GM12865 (cell line): Measurements from ENCODE around the gene ORM1.
A peak's percentile ranks its signal among the peaks of the same experiment; 100 is the strongest.

Experiments
- DNase-seq: peaks from one replicate; pipeline ENCODE4 v3.0.0; 2010; ENCODE audit warnings: low read depth
- H3K4me3 ChIP-seq: 2 replicates; pipeline ENCODE4 v1.5.1; 2011; ENCODE audit warnings: mild to moderate bottlenecking, low read depth, low read length, control low read depth
- TF ChIP-seq, protein P1 (sequence below): IDR thresholded peaks from 2 replicates; pipeline ENCODE4 v1.5.1; 2011; ENCODE audit warnings: low read length, control low read depth, low read depth, inconsistent platforms; ENCODE audit not compliant: insufficient read depth; ENCODE audit errors: missing control alignments

ORM1 gene

DNA sequence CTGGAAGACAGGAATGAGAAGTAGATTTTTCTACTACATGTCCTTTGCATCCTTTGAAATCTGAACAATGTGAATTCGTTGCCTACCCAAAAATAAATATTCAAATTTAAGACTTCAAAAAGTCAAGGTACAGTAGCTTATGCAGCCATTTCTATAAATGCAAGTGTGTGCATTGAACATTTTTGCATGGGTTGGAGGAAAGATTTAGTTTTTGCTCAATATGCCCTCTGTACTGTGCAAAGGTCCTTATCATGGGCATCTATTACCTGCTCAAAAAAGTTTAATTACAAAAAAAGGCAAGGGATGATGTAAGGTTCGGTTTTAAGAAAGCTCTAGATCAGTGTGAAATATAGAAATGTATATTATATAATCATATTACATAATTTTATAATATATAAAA is 42.3 kb downstream of the ORM1 start:
- TF ChIP-seq, protein P1, sequence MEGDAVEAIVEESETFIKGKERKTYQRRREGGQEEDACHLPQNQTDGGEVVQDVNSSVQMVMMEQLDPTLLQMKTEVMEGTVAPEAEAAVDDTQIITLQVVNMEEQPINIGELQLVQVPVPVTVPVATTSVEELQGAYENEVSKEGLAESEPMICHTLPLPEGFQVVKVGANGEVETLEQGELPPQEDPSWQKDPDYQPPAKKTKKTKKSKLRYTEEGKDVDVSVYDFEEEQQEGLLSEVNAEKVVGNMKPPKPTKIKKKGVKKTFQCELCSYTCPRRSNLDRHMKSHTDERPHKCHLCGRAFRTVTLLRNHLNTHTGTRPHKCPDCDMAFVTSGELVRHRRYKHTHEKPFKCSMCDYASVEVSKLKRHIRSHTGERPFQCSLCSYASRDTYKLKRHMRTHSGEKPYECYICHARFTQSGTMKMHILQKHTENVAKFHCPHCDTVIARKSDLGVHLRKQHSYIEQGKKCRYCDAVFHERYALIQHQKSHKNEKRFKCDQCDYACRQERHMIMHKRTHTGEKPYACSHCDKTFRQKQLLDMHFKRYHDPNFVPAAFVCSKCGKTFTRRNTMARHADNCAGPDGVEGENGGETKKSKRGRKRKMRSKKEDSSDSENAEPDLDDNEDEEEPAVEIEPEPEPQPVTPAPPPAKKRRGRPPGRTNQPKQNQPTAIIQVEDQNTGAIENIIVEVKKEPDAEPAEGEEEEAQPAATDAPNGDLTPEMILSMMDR = no peak
- no peak overlapping the region for H3K4me3 ChIP-seq
- DNase-seq = no peak

DNA sequence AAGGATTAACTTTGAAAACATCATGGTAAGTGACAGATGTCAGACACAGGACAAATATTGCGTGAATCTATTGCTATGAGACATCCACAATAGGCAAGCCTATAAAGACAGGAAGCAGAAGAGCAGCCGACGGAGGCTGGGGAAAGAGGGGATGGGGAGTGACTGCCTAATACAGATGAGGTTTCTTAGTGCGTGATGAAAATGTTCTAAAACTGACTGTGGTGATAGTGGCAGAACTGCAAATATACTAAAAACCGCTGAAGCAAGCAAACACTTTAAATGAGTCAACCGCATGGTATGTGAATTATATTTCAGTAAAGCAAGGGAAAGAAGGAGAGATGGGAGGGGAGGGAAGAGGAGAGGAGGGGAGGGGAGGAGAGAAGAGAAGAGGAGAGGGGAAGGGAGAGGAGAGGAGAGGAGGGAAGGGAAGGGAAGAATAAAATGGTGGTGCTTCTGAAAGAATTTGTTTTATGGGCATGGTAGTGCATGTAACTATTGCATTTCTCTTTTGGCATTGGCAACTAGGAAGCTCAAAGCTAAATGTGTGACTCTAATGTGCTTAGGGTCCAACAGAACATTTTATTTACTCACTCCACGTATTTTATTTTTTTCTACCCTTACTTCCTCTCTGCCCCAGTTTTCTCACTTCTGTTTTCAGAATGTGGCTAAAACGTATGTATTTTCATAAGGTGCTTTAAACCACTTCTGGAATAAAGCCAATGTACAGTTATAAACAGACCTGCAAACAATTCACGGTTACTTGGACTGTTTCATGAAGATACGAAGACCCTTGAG is 43.6 kb downstream of the ORM1 start:
- TF ChIP-seq, protein P1 = no peak
- DNase-seq = peak; percentile 77
- peak overlapping the region; percentile 47 for H3K4me3 ChIP-seq

DNA sequence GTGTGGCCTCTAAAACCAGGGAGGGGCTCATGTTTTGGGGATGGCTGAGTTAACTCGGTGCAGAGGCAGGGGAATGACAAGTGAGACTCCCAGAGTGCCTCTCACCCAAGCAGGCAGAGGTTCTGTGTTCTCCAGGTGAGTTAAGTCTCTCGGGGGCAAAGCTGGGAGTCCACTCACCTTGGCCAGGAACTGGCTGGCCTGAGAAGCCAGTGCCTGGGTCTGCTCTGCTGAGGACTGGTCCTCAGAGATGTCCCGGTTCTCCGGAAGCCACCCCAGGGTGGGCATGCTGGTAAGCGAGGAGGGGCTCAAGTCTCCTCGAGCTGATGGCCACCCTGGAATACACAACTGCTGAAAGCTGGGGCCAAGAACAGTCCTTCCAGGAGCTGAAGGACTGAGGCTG is 44.5 kb downstream of the ORM1 start:
- TF ChIP-seq, protein P1 = no peak
- no peak for DNase-seq
- H3K4me3 ChIP-seq = peak overlapping the region; percentile 47

DNA sequence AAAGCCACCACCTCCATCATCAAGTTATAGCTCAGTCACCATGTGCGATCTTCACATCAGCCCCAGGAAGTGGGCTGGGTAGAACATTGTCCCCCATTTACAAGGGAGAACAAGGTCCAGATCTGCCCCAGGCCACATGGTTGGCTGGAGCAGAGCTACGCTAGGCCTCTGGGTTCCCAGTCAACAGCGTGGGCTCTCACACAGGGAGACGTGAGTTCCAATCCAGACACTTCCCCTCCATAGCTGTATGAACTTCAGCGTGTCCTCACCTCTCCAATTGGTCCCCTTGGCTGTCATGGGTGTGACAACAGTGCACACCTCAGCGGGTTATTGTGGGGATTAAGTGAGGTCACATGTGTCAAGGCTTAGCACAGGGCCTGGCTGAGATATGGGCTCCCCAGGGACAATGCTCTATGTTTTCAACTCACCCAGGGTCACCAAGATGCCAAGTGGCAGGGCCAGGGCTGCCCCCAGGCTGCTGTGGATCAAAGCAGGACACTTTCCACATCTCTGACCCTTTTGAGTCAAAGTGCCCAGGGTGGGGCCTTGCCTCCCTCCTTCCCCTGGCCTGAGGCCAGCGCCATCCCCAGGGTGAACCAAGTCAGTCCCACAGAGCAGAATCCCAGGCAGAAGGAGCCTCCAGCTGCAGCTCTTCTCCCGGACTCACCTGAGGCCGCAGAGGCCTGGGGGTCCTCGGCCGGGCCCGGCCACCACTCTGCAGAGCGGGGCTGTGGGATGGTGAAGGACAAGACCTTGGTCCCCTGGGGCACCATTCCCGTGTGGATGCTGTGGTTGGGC is 45.1 kb downstream of the ORM1 start:
- DNase-seq = no peak
- TF ChIP-seq, protein P1 = no peak
- no peak overlapping the region; the same call in 1 of the 2 replicates for H3K4me3 ChIP-seq

DNA sequence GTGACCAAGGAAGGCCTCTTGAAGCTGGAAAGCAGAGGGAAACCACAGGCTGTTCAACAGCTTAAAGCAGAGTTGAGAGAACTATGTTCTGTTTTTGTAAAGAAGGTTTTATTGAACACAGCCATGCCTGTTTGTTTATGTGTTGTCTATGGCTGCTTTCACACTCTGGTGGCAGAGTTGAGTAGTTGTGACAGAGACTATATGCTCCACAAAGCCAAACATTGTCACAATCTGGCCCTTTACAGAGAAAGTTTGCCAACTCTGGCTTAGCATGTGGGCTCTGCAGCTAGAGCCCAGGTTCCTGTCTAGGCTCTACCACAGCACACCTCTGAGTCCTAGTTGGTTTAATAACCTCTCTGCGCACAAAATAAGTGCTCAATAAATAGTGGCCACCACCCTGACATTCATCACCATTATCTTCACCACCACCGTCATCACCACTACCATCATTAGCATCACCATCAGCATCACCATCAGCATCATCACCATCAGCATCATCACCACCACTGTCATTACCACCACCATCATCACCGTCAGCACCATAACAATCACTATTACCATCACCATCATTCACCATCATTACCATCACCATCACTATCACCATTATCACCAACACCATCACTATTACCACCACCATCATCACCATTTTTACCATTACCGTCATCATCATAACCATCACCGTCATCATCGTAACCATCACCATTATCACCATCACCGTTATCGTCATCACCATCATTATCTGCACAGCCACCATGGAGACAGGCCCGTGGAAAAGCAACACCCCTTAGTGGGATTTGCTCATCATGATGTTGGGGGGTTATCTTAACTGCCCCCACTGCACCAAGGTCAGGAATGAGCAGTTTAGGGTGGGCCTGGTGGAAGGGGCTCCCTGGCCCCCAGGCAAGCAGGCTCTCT is 46.6 kb downstream of the ORM1 start:
- TF ChIP-seq, protein P1 = no peak
- DNase-seq = no peak
- H3K4me3 ChIP-seq = no peak overlapping the region

DNA sequence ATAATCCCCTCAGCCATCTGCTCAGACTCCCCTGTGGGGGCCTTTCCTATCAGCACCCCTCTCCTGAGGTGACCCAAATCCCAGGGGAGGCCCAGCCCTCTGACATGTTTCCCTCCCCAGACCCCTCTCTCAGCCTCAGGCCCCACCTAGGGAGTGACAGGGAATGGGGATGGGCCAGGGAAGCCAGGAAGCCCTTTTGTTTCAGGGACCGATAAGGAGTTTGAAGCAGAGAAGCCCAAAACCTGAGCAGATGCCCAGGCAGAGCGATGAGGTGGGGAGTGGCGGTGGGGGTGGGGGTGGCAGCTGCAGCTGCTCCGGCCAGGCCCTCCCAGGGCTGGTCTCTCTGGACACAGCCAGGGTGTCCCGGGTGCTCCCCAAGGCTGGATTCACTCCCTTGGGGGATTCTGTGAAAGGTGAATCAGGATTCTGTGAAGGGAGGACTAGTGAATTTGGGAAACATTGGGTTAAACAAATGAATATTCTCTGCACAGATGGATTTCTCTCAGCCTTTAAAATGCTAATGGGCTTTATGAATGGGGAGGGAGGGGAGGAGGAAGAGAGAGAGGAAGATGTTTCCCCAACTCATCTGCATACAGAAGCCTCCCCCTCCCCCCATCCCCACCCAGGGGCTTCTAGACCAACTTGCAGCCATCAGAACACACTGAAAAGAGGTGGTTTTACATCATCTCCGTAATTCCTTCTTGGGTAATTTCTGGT is 47.5 kb downstream of the ORM1 start:
- no peak overlapping the region for H3K4me3 ChIP-seq
- TF ChIP-seq, protein P1 = no peak
- DNase-seq = no peak
